HG03520 (cell line): ENCODE results near the gene ADIPOR1.
"Not testable (repeated sequence)": the region's sequence is repeated elsewhere in the genome, so short reads cannot be mapped to it uniquely, and the experiment has no call there.

Experiments
- ATAC-seq: cut with Tn5 transposase; IDR thresholded peaks from one replicate; pipeline ENCODE4 v1.9.1; 2021; ENCODE audit warnings: mild to moderate bottlenecking, moderate library complexity; ENCODE audit not compliant: unreplicated experiment

Gene ADIPOR1

GRCh38 chr1:202957733-202958543 lies at the start of gene ADIPOR1:
Gene ADIPOR1 (minus strand): TSS chr1:202958312. CDS start chr1:202951070, 7,242 bp downstream.
- peak; percentile 95 for ATAC-seq

DNA sequence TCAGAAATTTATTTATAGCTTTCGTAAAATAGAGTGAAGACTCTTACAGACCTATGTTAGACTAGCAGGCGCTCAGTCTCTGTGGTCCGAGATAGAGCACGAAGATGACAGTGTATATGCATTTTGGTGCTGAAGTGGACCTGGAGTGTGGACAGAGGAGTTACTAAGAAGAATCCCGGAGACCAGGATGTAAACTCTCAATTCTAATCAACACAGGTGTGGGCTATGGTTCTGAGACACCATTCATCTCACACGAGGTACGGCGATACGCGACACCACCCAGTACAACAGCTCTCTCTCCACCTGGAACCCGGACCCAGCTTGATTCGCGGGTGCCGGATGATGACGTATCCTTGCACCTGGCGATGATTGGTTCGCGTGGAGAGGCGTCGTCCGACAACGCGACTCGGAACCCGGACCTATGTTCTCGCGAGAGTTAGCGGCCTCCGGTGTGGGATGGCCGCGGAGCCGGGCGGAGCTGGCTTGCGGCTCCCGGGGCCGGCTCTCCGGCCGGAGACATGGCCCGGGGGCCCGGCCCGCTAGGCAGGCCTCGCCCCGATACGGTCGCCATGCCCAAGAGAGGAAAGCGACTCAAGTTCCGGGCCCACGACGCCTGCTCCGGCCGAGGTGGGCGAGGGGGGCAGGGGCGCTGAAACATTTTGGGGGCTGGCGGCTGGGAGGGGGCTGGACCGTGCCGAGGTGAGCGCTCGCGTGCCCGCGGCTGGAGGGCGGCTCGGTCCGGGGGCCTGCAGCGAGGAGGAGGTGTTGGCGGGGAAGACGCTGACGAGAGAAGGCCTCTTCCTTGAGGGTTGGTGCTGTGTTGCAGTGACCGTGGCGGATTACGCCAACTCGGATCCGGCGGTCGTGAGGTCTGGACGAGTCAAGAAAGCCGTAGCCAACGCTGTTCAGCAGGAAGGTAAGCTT lies 49.1 kb upstream of the ADIPOR1 start, which contains the start of gene TMEM183A:
Gene TMEM183A (plus strand): TSS at position 427 of the 924 bp plus-strand sequence. CDS start 92 bp downstream, at position 519.
- ATAC-seq = peak; percentile 89

DNA sequence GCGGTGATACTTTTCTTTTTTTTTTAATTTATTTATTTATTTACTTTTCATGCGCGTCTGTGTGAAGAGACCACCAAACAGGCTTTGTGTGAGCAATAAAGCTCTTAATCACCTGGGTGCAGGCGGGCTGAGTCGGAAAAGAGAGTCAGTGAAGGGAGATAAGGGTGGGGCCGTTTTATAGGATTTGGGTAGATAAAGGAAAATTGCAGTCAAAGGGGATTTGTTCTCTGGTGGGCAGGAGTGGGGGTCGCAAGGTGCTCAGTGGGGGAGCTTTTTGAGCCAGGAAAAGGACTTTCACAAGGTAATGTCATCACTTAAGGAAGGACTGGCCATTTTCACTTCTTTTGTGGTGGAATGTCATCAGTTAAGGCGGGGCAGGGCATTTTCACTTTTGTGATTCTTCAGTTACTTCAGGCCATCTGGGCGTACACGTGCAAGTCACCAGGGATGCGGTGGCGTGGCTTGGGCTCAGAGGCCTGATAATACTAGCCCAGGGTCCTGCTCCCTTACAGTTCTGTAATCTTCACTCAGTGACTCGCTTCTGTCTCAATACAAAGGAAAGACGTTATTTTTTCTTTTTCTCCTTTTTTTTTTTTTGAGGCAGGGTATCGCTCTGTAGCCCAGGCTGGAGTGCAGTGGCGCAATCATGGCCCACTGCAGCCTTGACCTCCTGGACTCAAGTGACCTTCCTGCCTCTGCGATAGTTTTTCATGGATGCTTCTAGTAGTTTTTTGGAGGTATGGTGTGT lies 47.5 kb upstream of the ADIPOR1 start:
- not testable (repeated sequence) for ATAC-seq

DNA sequence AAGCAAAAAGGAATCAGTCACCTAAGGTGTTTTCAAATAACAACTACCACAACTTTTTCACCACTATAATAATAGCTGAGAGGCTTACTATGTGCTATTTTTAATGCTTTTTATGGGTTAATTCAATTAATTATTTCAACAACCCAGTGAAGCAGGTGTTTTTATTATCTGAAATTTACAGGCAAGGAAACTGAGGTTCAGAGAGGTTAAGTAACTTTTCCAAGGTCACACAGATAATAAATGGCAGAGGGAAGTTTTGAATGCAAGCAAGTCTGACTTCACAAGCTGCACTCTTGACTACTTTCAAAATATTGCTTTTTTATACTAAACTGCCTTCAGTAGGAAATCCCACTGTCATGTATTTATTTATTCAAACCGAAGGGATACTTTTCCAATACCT lies 44.8 kb upstream of the ADIPOR1 start:
- ATAC-seq = no peak

GRCh38 chr1:203001986-203002385 lies 43.9 kb upstream of the ADIPOR1 start:
- no peak for ATAC-seq

- no peak for ATAC-seq
Measured at GRCh38 chr1:203000217-203000944, 42.3 kb upstream of the ADIPOR1 start.

DNA sequence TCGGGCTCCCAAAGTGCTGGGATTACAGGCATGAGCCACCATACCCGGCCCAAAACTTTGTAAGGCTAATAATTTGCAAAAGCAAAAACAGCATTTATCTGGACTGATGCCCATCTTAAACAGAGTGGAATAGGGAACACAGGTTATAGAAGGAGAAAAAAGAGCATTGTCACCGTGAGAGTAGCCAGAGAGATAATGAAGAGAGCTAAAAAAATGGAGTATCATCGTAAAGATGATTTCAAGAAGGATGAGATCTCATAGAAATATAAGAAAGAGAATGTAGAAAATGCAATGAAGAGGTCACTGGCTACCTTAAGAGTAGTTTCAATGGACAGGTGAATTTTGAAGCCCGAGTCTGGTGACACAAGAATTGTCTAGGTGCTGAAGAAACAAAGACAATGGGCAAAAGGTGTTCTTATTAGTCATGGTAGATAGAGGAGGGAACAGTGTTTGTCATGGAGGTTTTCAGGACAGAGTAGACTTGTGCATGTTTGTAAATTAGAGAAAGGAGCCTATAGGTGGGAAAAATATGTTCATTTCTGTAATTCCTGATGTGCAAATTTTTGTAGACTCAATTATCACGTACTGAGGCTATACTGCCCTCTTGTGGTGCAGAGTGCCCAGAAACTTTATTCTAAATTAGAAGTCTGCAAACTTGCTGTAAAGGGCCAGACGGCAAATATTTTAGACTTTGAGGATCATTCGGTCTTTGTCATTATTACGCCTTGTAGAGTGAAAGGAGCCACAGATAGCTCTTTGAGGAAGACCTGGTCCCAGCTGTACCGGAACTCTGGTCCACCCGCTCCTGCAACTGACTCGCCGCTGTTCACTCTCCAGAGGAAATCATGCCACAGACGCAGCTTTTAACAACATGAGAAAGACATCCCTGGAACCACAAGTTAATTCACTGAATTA lies 41.0 kb upstream of the ADIPOR1 start:
- no peak for ATAC-seq

DNA sequence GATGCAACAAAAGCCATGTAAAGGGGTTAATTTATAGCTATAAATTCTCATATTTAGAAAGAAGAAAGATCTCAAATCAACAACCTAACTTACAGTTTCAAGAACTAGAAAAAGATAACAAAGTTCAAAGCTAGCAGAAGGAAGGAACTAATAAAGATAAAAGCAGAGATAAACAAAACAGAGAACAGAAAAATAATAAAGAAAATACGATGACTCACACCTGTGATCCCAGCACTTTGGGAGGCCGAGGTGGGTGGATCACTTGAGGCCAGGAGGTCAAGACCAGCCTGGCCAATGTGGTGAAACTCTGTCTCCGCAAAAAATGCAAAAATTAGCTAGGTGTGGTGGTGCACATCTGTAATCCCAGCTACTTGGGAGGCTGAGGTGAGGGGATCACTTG lies 36.6 kb upstream of the ADIPOR1 start:
- no peak for ATAC-seq

DNA sequence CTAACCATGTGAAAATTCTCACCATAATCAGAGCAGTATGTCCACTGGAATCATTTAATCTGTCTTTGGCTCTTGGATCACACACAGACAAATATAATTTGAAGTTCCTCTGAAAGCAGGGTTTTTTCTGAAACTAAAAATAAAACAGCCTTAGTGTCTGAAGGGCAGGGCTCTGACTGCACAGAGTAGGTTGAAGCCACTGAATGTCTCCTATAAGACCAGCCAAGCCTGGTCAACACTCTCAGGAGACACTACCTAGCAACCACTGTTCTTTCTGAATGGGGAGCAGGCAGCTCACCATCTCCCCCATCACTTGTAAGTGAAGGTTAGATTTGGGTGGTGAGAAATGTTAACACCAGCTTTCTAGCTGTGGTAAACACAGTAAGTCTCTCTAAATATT lies 33.0 kb upstream of the ADIPOR1 start:
- no peak for ATAC-seq

DNA sequence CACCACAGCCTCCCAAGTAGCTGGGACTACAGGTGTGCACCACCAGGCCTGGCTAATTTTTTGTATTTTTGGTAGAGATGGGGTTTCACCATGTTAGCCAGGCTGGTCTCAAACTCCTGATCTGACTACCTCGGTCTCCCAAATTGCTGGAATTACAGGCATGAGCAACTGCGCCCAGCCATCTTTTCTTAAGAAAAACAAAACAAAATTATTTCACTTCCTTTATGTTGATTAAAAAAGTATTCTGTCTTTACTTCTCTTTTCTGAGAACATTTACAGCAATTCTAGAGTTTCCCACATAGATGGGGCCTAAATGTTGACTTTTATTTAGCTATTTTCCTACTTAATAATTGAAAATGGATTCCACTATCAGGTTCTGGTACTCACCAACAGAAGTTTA lies 31.8 kb upstream of the ADIPOR1 start:
- ATAC-seq = no peak

DNA sequence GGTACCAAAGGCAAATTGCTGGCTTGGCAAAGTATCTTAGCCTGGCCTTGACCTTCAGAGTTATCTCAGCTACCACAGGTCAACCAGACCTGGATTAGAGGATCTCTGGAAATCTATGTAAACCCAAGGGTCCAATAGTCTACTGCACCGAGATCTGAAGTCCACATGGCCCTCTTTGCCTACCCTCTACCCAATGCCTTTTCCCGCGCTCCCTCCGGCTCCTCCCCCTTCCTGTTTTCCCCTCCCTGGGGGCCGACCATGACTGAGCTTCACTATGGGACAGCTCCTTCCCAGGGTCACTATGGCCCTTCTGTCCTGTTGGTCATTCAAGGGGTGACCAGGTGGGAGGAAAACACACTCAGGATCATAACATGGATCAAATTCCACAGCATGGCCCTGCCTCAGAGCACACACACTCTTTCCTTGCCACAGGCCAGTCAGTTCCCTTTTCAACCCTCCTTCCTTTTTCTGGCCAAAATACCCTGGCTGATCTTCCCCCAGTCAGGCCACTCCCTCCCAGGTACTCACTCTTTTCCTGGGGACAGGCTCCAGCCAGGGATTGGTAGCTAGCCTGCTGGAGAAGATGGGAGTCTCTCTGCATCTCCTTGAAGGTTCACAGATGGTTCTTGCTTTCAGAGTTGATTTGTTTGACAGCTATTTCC lies 29.9 kb upstream of the ADIPOR1 start:
- no peak for ATAC-seq

DNA sequence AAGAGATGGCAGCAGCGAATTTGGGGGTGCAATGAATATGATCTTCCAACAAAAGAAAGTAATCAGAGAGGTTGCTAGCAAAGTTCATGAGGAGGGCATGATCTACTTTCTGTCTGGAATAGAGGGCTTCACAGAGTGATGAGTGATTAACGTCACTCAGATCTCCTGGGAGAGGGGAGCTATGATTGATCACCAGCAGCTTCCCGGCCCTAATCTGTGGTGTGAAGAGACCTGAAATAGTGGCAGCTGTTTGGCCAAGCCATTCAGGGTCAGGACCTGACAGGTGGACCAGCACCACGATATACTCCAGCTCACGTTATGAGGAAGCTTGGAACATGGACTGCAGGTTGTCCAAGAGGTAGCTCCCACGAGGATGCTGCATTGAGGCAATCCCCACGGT lies 29.1 kb upstream of the ADIPOR1 start:
- ATAC-seq = no peak

DNA sequence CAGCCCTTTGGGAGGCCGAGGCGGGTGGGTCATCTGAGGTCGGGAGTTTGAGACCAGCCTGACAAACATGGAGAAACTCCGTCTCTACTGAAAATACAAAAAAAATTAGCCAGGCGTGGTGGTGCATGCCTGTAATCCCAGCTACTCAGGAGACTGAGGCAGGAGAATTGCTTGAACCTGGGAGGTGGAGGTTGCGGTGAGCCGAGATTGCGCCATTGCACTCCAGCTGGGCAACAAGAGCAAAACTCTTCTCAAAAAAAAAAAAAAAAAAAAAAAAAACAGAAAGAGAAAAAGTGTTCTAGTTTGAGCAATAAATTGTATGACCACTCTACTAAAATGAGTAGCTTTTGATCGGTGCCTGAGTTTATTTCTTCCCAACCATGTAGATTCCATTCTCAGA lies 28.0 kb upstream of the ADIPOR1 start:
- not testable (repeated sequence) for ATAC-seq

DNA sequence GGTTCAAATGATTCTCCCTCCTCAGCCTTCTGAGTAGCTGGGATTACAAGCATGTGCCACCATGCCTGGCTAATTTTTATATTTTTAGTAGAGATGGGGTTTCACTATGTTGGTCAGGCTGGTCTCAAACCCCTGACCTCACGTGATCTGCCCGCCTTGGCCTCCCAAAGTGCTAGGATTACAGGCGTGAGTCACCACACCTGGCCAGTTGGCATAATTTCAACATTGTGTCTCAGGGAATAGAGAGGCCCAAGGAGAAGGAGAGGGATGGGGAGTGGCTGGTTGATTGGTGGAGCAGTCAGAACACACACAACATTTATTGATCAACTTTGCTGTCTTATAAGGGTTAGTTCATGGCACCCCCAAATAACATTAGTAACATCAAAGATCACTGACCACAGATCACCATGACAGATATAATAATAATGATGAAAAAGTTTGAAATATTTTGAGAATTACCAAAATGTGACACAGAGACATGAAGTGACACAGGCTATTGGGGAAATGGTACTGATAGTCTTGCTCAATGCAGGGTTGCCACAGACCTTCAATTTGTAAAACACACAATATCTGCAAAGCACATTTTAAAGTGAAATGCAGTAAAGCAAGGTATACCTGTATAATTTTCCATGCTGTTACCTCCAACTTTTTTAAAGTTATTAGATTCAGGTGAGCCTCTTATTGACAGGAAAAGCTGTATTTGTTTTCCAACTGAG lies 24.8 kb upstream of the ADIPOR1 start:
- ATAC-seq = no peak

DNA sequence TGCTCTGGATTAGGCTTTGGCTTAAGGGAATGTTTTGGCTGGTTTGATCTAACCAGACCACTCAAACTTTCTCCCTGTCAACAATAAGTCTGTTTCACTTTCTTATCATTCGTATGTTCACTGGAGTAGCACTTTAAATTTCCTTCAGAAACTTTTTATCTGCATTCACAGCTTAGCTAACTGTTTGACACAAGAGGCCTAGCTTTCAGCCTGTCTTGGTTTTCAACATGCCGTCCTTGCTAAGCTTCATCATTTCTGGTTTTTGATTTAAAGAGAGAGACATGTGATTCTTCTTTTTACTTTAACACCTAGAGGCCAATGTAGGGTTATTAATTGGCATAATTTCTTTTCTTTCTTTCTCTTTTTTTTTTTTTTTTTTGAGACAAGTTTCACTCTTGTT lies 23.8 kb upstream of the ADIPOR1 start:
- ATAC-seq = no peak

- ATAC-seq = no peak
Measured at GRCh38 chr1:202979459-202979858, 21.3 kb upstream of the ADIPOR1 start.

DNA sequence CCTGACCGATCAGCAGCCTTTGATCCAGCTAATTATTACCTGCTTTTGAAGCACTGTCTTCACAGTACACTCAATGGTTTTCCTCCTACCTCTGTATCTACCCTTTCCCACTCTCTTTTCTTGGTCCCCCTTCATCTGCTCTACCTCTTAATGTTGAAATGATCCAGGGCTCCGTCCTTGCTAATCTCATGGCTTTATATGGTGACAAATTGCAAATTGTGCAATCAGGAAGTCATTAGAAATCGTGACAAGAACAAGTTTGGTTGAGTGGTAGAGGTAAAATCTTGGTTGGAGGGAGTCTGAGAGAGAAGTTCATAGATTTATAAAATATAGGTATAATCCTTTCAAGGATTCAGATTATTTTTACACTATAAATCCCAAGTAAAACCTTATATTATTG lies 18.5 kb upstream of the ADIPOR1 start:
- ATAC-seq = no peak

DNA sequence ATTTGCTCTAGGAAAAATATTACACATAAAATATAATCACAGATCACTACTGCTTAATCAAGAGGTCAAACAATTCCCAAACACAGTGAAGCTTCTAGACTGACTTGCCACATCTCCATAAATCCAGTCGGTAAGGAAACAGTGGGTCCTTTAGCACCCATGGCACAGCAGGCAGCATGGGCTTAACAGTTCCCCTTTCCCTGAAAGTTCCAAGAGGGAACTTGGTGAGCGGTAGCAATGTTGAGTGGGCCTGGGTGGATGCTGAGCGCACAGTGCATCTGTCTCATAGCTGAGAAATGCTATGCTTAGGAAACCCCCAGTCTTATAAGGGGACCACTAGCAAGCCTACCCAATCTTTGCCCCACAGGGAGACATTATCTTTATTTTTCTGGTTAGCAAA lies 16.7 kb upstream of the ADIPOR1 start:
- ATAC-seq = no peak
